ENCODE measurements around the gene NDUFS4.

DNA sequence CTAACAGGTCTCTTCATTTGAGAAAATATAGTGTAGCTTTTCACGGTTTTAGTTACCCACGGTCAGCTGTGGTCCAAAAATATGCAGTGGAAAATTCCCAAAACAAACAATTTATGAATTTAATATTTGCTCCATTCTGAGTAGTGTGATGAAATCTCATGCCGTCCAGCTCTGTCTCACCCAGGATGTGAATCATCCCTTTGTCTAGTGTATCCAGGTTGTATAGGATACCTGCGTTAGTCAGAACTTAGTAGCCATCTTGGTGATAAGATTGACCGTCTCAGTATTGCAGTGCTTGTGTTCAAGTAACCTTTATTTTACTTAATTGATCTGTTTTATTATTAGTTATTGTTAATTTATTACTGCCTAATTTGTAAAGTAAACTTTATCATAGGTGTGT lies 41.1 kb downstream of the NDUFS4 start:
- TF ChIP-seq POLR2AphosphoS5 (IDR thresholded peaks at IDR 0.05) (no peak), POLR2A (IDR thresholded peaks at IDR 0.05) (no peak)
- TF ChIP-seq, protein P1, sequence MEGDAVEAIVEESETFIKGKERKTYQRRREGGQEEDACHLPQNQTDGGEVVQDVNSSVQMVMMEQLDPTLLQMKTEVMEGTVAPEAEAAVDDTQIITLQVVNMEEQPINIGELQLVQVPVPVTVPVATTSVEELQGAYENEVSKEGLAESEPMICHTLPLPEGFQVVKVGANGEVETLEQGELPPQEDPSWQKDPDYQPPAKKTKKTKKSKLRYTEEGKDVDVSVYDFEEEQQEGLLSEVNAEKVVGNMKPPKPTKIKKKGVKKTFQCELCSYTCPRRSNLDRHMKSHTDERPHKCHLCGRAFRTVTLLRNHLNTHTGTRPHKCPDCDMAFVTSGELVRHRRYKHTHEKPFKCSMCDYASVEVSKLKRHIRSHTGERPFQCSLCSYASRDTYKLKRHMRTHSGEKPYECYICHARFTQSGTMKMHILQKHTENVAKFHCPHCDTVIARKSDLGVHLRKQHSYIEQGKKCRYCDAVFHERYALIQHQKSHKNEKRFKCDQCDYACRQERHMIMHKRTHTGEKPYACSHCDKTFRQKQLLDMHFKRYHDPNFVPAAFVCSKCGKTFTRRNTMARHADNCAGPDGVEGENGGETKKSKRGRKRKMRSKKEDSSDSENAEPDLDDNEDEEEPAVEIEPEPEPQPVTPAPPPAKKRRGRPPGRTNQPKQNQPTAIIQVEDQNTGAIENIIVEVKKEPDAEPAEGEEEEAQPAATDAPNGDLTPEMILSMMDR (IDR thresholded peaks at IDR 0.05) = no peak

Measured in prostate gland (tissue), 2 donors.